ENCODE results near the gene SH3BP2.

SH3BP2 gene

GRCh38 chr4:2871466-2871865 is 78.6 kb downstream of the SH3BP2 start:
- DNase-seq (ENCODE audit: low read depth in 4 of 4, low spot score in 1 of 4) = no peak

- DNase-seq (ENCODE audit: low read depth in 4 of 4, low spot score in 1 of 4) = no peak
Observed at GRCh38 chr4:2871911-2872310, 79.0 kb downstream of the SH3BP2 start.

GRCh38 chr4:2873329-2873728 is 80.4 kb downstream of the SH3BP2 start:
- DNase-seq (ENCODE audit: low read depth in 4 of 4, low spot score in 1 of 4) = no peak

GRCh38 chr4:2874861-2875260 is 82.0 kb downstream of the SH3BP2 start:
- no peak for DNase-seq (ENCODE audit: low read depth in 4 of 4, low spot score in 1 of 4)

- no peak for DNase-seq (ENCODE audit: low read depth in 4 of 4, low spot score in 1 of 4)
Observed at GRCh38 chr4:2875556-2875955, 82.7 kb downstream of the SH3BP2 start.

GRCh38 chr4:2878346-2878745 is 85.5 kb downstream of the SH3BP2 start:
- no peak for DNase-seq (ENCODE audit: low read depth in 4 of 4, low spot score in 1 of 4)

- no peak for DNase-seq (ENCODE audit: low read depth in 4 of 4, low spot score in 1 of 4)
Observed at GRCh38 chr4:2879026-2879425, 86.1 kb downstream of the SH3BP2 start.

- DNase-seq (ENCODE audit: low read depth in 4 of 4, low spot score in 1 of 4) = no peak
Observed at GRCh38 chr4:2881431-2881830, 88.5 kb downstream of the SH3BP2 start.

GRCh38 chr4:2882341-2882740 is 89.5 kb downstream of the SH3BP2 start:
- DNase-seq (ENCODE audit: low read depth in 4 of 4, low spot score in 1 of 4) = no peak

GRCh38 chr4:2886161-2886560 is 93.3 kb downstream of the SH3BP2 start:
- no peak for DNase-seq (ENCODE audit: low read depth in 4 of 4, low spot score in 1 of 4)

- no peak for DNase-seq (ENCODE audit: low read depth in 4 of 4, low spot score in 1 of 4)
Observed at GRCh38 chr4:2886622-2887021, 93.7 kb downstream of the SH3BP2 start.

GRCh38 chr4:2887343-2887742 is 94.5 kb downstream of the SH3BP2 start:
- no peak for DNase-seq (ENCODE audit: low read depth in 4 of 4, low spot score in 1 of 4)

GRCh38 chr4:2888886-2889285 is 96.0 kb downstream of the SH3BP2 start:
- DNase-seq (ENCODE audit: low read depth in 4 of 4, low spot score in 1 of 4) = no peak

All from stimulated activated CD4-positive, alpha-beta T cell treated with anti-CD3 and anti-CD28 coated beads, Interleukin-1b, Interleukin-23, amount 100 ng/mL, for 24 hours (primary cell).